Left lung (tissue), 10 donors: Measurements from ENCODE around the gene PRDM8. TPM values are rescaled to one million over a fixed set of nuclear protein-coding genes. Genes with fewer than 3 reads are reported as not detected.

Source experiments
- ATAC-seq: fragments of 200-7000 bp; cut with Tn5 transposase; one replicate; pipeline ENCODE4 v1.9.1; 2020; ENCODE audit warnings: moderate library complexity
- DNase-seq, 4 donors: peaks; one replicate each; pipeline ENCODE4 v3.0.0-alpha.2; 2013 to 2020
- H3K27ac ChIP-seq, 2 donors: fragments of 200-600 bp; sonication (generic) in 1 of 2; one replicate each; pipeline versions ENCODE4 v1.5.0 to v1.8.0; 2020 to 2021
- H3K27me3 ChIP-seq, 2 donors: fragments of 200-600 bp; sonication (generic) in 1 of 2; one replicate each; pipeline versions ENCODE4 v1.5.0 to v1.8.0; 2020 to 2021
- H3K36me3 ChIP-seq, 2 donors: fragments of 200-600 bp; sonication (generic) in 1 of 2; one replicate each; pipeline versions ENCODE4 v1.5.0 to v1.8.0; 2020 to 2021
- H3K4me1 ChIP-seq, 2 donors: fragments of 200-600 bp; one replicate each; pipeline ENCODE4 v1.8.0; 2021
- H3K4me3 ChIP-seq, 2 donors: fragments of 200-600 bp; sonication (generic) in 1 of 2; one replicate each; pipeline versions ENCODE4 v1.5.0 to v1.8.0; 2020 to 2021; ENCODE audit warnings: mild to moderate bottlenecking in 1 of 2
- H3K9me3 ChIP-seq, 2 donors: fragments of 200-600 bp; sonication (generic) in 1 of 2; one replicate each; pipeline versions ENCODE4 v1.5.0 to v1.8.0; 2020 to 2021
- intact Hi-C, 2 donors: fragments of 100-400 bp; cut with DNase I; formaldehyde crosslinking; loops; one replicate each; pipeline versions ENCODE4 v1.11.2 to v1.14.2; 2022
- polyA plus RNA-seq, 6 donors: library from polyadenylated mRNA; unstranded; fragments of 120-200 nt; gene quantifications; one replicate each; pipeline ENCODE4 v1.2.1, GENCODE V29; 2013; ENCODE audit not compliant: insufficient read length in 6 of 6
- total RNA-seq, 2 donors: library from RNA; stranded (reverse); fragmentation: NEBNext Ultra II Directional; extraction: Animal tissue kit (Norgen Biotek cat#: 25700); gene quantifications; one replicate each; pipeline ENCODE4 v1.2.1, GENCODE V29; 2021
- TF ChIP-seq, protein P1 (sequence below), 2 donors: fragments of 200-600 bp; sonication (generic) in 1 of 2; IDR thresholded peaks; one replicate each; pipeline versions ENCODE4 v1.5.0 to v1.8.0; 2021; ENCODE audit warnings: antibody characterized with exemption in 2 of 2
- donor health status: DM: no; HTN: yes; CAD: no.
- donor health status: DM: no; HTN: no; CAD: no.

The PRDM8 gene
- total and polyA plus RNA-seq, 8 donors, result 0.41 to 1.9 (median 1.2) TPM

DNA sequence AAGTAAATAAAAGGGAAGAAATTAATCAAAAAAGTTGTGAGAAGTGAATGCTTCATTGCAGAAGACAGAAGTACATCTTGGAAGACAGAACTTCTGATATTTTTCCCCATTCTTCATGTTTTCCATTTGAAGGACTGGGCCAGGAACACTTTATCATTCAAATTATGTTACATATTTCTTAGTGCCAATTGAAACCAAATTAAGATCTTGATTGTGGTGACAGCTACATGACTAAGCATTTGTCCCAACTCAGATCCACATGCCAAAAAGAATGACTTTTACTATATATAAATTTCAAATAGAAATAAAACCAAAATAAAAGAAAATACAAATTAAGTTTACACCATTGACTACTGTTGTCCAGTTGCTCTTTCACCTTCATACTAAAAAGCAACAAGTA lies 55.1 kb downstream of the PRDM8 start:
- no peaks in the 10 kb centered on the region for H3K4me1 ChIP-seq
- no peak overlapping the region for H3K27ac ChIP-seq
- H3K27me3 ChIP-seq, result peaks cover 0 to 42% of the 10 kb centered on the region in 2 donors
- no peak overlapping the region for H3K4me3 ChIP-seq
- ATAC-seq (no peak), DNase-seq (no peak)
- H3K36me3 ChIP-seq, result no peaks in the 10 kb centered on the region
- TF ChIP-seq, protein P1, sequence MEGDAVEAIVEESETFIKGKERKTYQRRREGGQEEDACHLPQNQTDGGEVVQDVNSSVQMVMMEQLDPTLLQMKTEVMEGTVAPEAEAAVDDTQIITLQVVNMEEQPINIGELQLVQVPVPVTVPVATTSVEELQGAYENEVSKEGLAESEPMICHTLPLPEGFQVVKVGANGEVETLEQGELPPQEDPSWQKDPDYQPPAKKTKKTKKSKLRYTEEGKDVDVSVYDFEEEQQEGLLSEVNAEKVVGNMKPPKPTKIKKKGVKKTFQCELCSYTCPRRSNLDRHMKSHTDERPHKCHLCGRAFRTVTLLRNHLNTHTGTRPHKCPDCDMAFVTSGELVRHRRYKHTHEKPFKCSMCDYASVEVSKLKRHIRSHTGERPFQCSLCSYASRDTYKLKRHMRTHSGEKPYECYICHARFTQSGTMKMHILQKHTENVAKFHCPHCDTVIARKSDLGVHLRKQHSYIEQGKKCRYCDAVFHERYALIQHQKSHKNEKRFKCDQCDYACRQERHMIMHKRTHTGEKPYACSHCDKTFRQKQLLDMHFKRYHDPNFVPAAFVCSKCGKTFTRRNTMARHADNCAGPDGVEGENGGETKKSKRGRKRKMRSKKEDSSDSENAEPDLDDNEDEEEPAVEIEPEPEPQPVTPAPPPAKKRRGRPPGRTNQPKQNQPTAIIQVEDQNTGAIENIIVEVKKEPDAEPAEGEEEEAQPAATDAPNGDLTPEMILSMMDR (IDR thresholded peaks at IDR 0.05), result no peak
- intact Hi-C loops, result no loop called here
- H3K9me3 ChIP-seq, result no peaks in the 10 kb centered on the region

DNA sequence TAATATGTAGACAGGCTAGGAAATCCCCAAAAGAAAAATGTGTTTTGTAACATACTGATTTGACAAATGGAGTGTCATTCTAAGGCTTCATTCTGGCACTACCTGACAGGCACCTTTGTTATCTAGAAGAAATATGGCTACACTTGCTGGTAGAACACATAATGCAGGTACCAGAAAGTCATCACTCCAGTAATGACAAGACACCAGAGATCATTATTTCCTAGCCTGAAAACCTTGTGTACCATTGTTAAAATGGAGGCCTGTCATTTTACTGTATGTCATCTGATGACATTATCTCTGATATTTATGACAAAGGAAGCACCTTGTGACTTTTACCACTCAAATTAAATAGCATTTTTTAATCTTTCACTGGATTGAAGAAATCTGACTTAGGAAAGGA lies 55.6 kb downstream of the PRDM8 start:
- no peak for DNase-seq
- intact Hi-C loops, result no loop called here
- H3K27me3 ChIP-seq, result peaks cover 0 to 47% of the 10 kb centered on the region in 2 donors
- H3K27ac ChIP-seq, result no peak overlapping the region
- no peaks in the 10 kb centered on the region for H3K36me3 ChIP-seq
- H3K4me1 ChIP-seq, result no peaks in the 10 kb centered on the region
- ATAC-seq, result no peak
- TF ChIP-seq, protein P1 (IDR thresholded peaks at IDR 0.05), result no peak
- no peak overlapping the region for H3K4me3 ChIP-seq
- no peaks in the 10 kb centered on the region for H3K9me3 ChIP-seq

DNA sequence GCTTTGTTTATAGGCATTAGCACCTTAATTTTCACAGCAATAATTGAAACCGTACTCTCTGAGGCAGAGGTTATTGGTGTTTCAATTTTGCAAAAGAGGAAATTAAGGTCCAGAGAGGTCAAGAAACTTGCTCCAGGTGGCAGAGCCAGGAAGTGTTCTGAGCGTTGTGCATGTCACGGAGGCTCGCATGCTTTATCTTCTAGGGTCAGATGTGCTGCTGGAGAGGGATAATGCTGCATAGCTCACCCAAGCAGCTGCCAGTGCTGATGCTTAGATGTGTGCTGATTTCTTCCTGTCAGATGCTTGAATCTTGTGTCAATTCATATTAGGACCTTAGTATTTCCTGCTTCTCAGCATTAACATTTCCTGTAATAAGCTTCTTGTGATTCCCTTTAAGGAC lies 56.2 kb downstream of the PRDM8 start:
- Histone ChIP-seq H3K27ac (no peak overlapping the region), H3K4me1 (no peaks in the 10 kb centered on the region), H3K9me3 (no peaks in the 10 kb centered on the region), H3K4me3 (no peak overlapping the region), H3K27me3 (peaks cover 0 to 53% of the 10 kb centered on the region in 2 donors), H3K36me3 (no peaks in the 10 kb centered on the region)
- DNase-seq, result no peak
- no peak for ATAC-seq
- intact Hi-C loops, result no loop called here
- TF ChIP-seq, protein P1 (IDR thresholded peaks at IDR 0.05), result no peak

Other genes starting within 250 kb of the PRDM8 start
- 10 to 100 TPM; 45.6 to 73.3 TPM for gene ANTXR2, start 124.3 kb upstream of the PRDM8 start, total RNA-seq
- gene ANTXR2, start 124.3 kb upstream of the PRDM8 start, polyA plus RNA-seq, result 10 to 100 TPM; 59.0 to 72.2 (median 66.1) TPM
- gene FGF5, start 69.2 kb downstream of the PRDM8 start, total RNA-seq, result under 1 TPM in 1 of 2 donors, not detected in 1; 0.05 TPM
- gene FGF5, start 69.2 kb downstream of the PRDM8 start, polyA plus RNA-seq, result under 1 TPM in 2 of 6 donors, not detected in 4; 0.03 to 0.04 TPM
- gene CFAP299, start 138.2 kb downstream of the PRDM8 start, total RNA-seq, result 1 to 10 TPM in 1 of 2 donors, not detected in 1; 1.3 TPM
- gene CFAP299, start 138.2 kb downstream of the PRDM8 start, polyA plus RNA-seq, result 1 to 10 TPM; 1.2 to 2.3 (median 1.9) TPM